ENCODE measurements around the gene MRPL51. TPM values are rescaled to one million over a fixed set of nuclear protein-coding genes. Genes with fewer than 3 reads are reported as not detected.

The MRPL51 gene
- total RNA-seq, 1 donor: 68.8 TPM

Other genes starting within 250 kb of the MRPL51 start
- gene PLEKHG6, start 182.6 kb downstream of the MRPL51 start, total RNA-seq: not detected in 2 replicates
- 228 and 255 TPM in 2 replicates for gene TNFRSF1A, start 151.2 kb downstream of the MRPL51 start, total RNA-seq
- under 0.01 and 0.36 TPM in 2 replicates for gene SCNN1A, start 117.7 kb downstream of the MRPL51 start, total RNA-seq
- 110 and 121 TPM in 2 replicates for gene LTBR, start 109.1 kb downstream of the MRPL51 start, total RNA-seq
- gene CD27, start 48.3 kb downstream of the MRPL51 start, total RNA-seq: not detected in 2 replicates
- 11.8 and 13.8 TPM in 2 replicates for gene TAPBPL, start 41.2 kb downstream of the MRPL51 start, total RNA-seq
- gene VAMP1, start 22.6 kb downstream of the MRPL51 start, total RNA-seq: 6.5 and 9.1 TPM in 2 replicates
- gene NCAPD2, start 840 bp upstream of the MRPL51 start, total RNA-seq: 19.4 and 21.0 TPM in 2 replicates
- gene GAPDH, start 41.3 kb upstream of the MRPL51 start, total RNA-seq: 4,846 and 5,173 TPM in 2 replicates
- 12.7 and 13.4 TPM in 2 replicates for gene IFFO1, start 62.8 kb upstream of the MRPL51 start, total RNA-seq
- gene NOP2, start 75.0 kb upstream of the MRPL51 start, total RNA-seq: 18.3 and 21.4 TPM in 2 replicates
- gene CHD4, start 114.1 kb upstream of the MRPL51 start, total RNA-seq: 238 and 259 TPM in 2 replicates
- under 0.01 TPM in 1 of 2 replicates, not detected in the other for gene LPAR5, start 142.7 kb upstream of the MRPL51 start, total RNA-seq
- gene ACRBP, start 154.2 kb upstream of the MRPL51 start, total RNA-seq: under 0.01 and 0.36 TPM in 2 replicates
- gene ING4, start 169.9 kb upstream of the MRPL51 start, total RNA-seq: 46.9 and 53.6 TPM in 2 replicates
- 19.9 and 22.4 TPM in 2 replicates for gene ZNF384, start 196.1 kb upstream of the MRPL51 start, total RNA-seq
- not detected in 2 replicates for gene PIANP, start 207.6 kb upstream of the MRPL51 start, total RNA-seq
- 91.9 and 98.8 TPM in 2 replicates for gene COPS7A, start 230.8 kb upstream of the MRPL51 start, total RNA-seq

Data from osteoblast (primary cell).